K562 (cell line): ENCODE measurements around the gene GRIK1.

Source experiments
- CTCF ChIP-seq, 3 experiments: IDR thresholded peaks in 2 of 3; conservative IDR thresholded peaks in 1 of 3; 2 replicates each; pipeline ENCODE4 v1.5.1; 2011 to 2012; ENCODE audit warnings: low read length in 3 of 3, mild to moderate bottlenecking in 3 of 3, control low read depth in 2 of 3, improper control_type of control experiment in 1 of 3, inconsistent platforms in 1 of 3, low read depth in 1 of 3, mixed read lengths in 1 of 3, moderate library complexity in 1 of 3; ENCODE audit not compliant: insufficient read depth in 2 of 3
- HNRNPLL ChIP-seq: fragments of 200-400 bp; formaldehyde crosslinking; IDR thresholded peaks from 2 replicates; pipeline ENCODE4 v1.6.1; 2017; ENCODE audit warnings: low read length, low read depth, mild to moderate bottlenecking; ENCODE audit not compliant: poor library complexity, severe bottlenecking

- TF ChIP-seq CTCF (IDR thresholded peaks at IDR 0.05 in 2 of 3, conservative IDR thresholded peaks at IDR 0.05 in 1 of 3; ENCODE audit: insufficient read depth in 2 of 3, low read depth in 1 of 3, low read length in 3 of 3) (no peak), HNRNPLL (no peak)
Observed at GRCh38 chr21:29613021-29613420, 326.8 kb downstream of the GRIK1 start.
